Body of pancreas (tissue), 4 donors: ENCODE results near the gene TJP3.

Source experiments
- POLR2A ChIP-seq, 3 donors: fragments of 450-650 bp; IDR thresholded peaks; one replicate each; pipeline ENCODE4 v1.6.1; 2016; ENCODE audit warnings: antibody characterized with exemption in 3 of 3, mild to moderate bottlenecking in 2 of 3
- TF ChIP-seq, protein P1 (sequence below), 7 experiments: fragments of 450-650 bp in 4 of 7; fragments of 200-600 bp in 3 of 7; sonication (generic) in 3 of 7; IDR thresholded peaks; one replicate each; pipeline ENCODE4 v1.5.1; 2016 to 2019; ENCODE audit warnings: antibody characterized with exemption in 7 of 7

DNA sequence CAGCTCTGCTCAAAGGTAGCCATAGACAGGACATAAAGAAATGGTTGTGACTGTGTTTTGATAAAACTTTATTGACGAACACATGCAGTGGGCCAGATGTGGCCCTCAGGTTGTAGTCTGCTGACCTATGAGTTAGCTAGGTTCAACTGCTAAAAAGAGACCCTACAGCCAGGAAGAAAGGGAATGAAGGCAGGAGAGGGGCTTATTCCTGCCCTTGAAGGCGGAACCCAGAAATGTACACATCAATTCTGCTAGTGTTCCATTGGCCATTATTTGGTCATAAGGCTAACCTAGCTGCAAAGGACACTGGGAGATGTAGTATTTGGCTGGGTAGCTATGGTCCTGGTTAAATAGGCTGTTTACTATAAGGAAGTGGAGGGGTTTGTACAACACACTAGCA is 35.3 kb downstream of the TJP3 start:
- no peak for TF ChIP-seq POLR2A (IDR thresholded peaks at IDR 0.05)
- TF ChIP-seq, protein P1, sequence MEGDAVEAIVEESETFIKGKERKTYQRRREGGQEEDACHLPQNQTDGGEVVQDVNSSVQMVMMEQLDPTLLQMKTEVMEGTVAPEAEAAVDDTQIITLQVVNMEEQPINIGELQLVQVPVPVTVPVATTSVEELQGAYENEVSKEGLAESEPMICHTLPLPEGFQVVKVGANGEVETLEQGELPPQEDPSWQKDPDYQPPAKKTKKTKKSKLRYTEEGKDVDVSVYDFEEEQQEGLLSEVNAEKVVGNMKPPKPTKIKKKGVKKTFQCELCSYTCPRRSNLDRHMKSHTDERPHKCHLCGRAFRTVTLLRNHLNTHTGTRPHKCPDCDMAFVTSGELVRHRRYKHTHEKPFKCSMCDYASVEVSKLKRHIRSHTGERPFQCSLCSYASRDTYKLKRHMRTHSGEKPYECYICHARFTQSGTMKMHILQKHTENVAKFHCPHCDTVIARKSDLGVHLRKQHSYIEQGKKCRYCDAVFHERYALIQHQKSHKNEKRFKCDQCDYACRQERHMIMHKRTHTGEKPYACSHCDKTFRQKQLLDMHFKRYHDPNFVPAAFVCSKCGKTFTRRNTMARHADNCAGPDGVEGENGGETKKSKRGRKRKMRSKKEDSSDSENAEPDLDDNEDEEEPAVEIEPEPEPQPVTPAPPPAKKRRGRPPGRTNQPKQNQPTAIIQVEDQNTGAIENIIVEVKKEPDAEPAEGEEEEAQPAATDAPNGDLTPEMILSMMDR (IDR thresholded peaks at IDR 0.05) = no peak
